Osteoblast (primary cell): ENCODE data around the gene KLHL2. TPM values are rescaled to one million over a fixed set of nuclear protein-coding genes. Genes with fewer than 3 reads are reported as not detected.
"Not testable (repeated sequence)": the region's sequence is repeated elsewhere in the genome, so short reads cannot be mapped to it uniquely, and the experiment has no call there.

Experiments used
- DNase-seq: peaks from one replicate; pipeline ENCODE4 v3.0.0; 2011; ENCODE audit warnings: low spot score, mixed read lengths; ENCODE audit not compliant: insufficient read length; ENCODE audit errors: missing footprints
- H2AFZ ChIP-seq: 2 replicates; pipeline ENCODE4 v1.6.0; 2011; ENCODE audit warnings: mild to moderate bottlenecking, low read length
- H3K27ac ChIP-seq: 2 replicates; pipeline ENCODE4 v1.5.1; 2011; ENCODE audit warnings: mild to moderate bottlenecking, low read depth, low read length, moderate library complexity
- H3K27me3 ChIP-seq: 2 replicates; pipeline ENCODE4 v1.6.0; 2012; ENCODE audit warnings: mild to moderate bottlenecking, control low read depth, inconsistent platforms, low read length, moderate library complexity; ENCODE audit not compliant: insufficient read depth
- H3K36me3 ChIP-seq: 2 replicates; pipeline ENCODE4 v1.5.1; 2011; ENCODE audit warnings: mild to moderate bottlenecking, low read length, control low read depth, moderate library complexity; ENCODE audit not compliant: insufficient read depth
- H3K4me1 ChIP-seq: 2 replicates; pipeline ENCODE4 v1.5.1; 2011; ENCODE audit warnings: mild to moderate bottlenecking, low read length, control low read depth, moderate library complexity; ENCODE audit not compliant: insufficient read depth
- H3K4me2 ChIP-seq: 2 replicates; pipeline ENCODE4 v1.6.0; 2011; ENCODE audit warnings: mild to moderate bottlenecking, low read length; ENCODE audit not compliant: insufficient read depth
- H3K4me3 ChIP-seq: fragments of 200-600 bp; sonication (generic); 3 replicates; pipeline ENCODE4 v1.5.1; 2012; ENCODE audit warnings: mild to moderate bottlenecking, low read length, inconsistent platforms; ENCODE audit not compliant: insufficient read depth
- H3K79me2 ChIP-seq: 2 replicates; pipeline ENCODE4 v1.6.0; 2012; ENCODE audit warnings: mild to moderate bottlenecking, low read length, control low read depth, inconsistent platforms; ENCODE audit not compliant: insufficient read depth
- H3K9me3 ChIP-seq: 2 replicates; pipeline ENCODE4 v1.5.1; 2011; ENCODE audit warnings: low read depth, low read length, control low read depth
- H4K20me1 ChIP-seq: 2 replicates; pipeline ENCODE4 v1.6.0; 2012; ENCODE audit warnings: mild to moderate bottlenecking, low read length, control low read depth; ENCODE audit not compliant: insufficient read depth
- CTCF ChIP-seq: IDR thresholded peaks from 2 replicates; pipeline ENCODE4 v1.5.1; 2011; ENCODE audit warnings: mild to moderate bottlenecking, low read depth, low read length, moderate library complexity; ENCODE audit errors: extremely low read depth
- total RNA-seq: library from RNA; depleted of rRNA; stranded (reverse); fragments of >200 nt; gene quantifications from 2 replicates; pipeline ENCODE4 v1.2.3, GENCODE V29; 2012

The KLHL2 gene
- total RNA-seq, 1 donor, result 13.4 TPM

DNA sequence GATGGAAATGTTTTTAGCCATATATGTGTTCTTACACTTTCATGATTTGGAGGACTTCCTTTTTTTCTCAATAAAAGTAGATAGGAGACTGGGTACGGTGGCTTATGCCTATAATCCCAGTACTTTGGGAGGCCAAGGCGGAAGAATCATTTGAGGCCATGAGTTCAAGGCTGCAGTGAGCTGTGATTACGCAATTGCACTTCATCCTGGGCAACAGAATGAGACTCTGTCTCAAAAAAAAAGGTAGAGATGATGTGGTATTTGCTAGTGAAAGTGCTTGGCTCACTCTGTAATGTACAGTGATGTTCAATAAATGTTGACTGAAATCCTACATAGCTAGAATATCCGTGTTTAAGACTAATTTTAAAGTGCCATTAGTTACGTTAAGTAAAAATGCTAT is 27.4 kb downstream of the KLHL2 start:
- Histone ChIP-seq H3K27me3 (no peaks in the 10 kb centered on the region), H2AFZ (no peak overlapping the region), H3K4me2 (no peak overlapping the region), H3K27ac (no peak overlapping the region), H4K20me1 (no peaks in the 10 kb centered on the region), H3K79me2 (no peaks in the 10 kb centered on the region), H3K9me3 (no peaks in the 10 kb centered on the region), H3K36me3 (no peaks in the 10 kb centered on the region), H3K4me1 (no peaks in the 10 kb centered on the region), H3K4me3 (no peak overlapping the region)
- DNase-seq, result no peak
- TF ChIP-seq CTCF, result no peak

DNA sequence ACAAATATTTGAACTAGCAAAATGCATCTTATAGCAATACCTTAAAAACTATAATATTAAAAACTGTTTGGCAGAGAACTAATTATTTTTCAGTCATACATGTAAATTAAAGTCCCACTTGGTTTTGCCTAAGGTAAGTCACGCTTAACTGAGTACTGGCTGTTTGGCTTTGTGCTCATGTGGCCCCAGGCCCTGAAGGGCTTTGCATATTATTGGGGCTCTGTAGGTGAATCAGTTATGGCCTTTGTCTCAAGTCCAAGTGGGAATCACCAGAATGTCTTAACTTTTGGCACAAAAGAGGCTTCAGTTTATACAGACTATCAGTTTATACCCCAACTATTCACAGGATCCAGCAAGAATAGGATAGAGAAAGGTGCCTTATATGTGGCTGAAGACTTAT is 29.5 kb downstream of the KLHL2 start:
- not testable (repeated sequence) for H3K4me2 ChIP-seq, H3K27ac ChIP-seq, H2AFZ ChIP-seq

DNA sequence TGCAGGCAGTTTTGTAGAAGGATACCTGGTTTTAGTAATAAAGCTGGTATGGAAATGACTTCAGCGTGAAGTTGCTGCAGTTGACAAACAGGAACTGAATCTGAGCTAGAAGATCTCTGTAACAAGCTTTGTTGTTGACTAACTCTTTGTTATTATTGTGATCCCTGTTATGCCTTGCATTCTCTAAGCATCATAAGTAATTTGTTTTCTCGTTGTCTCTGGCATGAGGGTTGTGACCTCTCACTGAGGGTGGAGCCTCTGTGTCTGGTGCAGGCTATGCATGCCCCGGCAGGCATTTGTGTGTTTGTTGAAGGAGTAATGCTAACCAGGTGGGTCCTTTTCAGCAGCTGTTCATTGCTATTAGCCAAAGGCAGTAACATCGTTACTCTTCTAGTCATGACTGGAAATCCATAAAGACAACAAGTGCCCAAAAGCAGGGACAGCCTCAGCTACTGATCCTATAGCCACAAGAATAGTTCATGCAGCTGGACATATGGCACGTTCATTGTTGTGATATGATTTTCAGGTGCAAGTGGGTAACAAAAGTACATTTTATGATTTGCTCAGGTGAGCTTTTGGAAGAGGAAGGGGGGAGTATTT is 30.8 kb downstream of the KLHL2 start:
- not testable (repeated sequence) for H3K79me2 ChIP-seq, H3K27me3 ChIP-seq, H3K4me3 ChIP-seq, H4K20me1 ChIP-seq, DNase-seq, H2AFZ ChIP-seq, H3K27ac ChIP-seq, H3K4me2 ChIP-seq, H3K4me1 ChIP-seq, H3K36me3 ChIP-seq, H3K9me3 ChIP-seq

More for the DNA sequence above, 29.5 kb downstream of the KLHL2 start:
- not testable (repeated sequence) for H3K4me1 ChIP-seq, H3K9me3 ChIP-seq, DNase-seq, H3K27me3 ChIP-seq, H3K79me2 ChIP-seq, H4K20me1 ChIP-seq, H3K4me3 ChIP-seq, H3K36me3 ChIP-seq

DNA sequence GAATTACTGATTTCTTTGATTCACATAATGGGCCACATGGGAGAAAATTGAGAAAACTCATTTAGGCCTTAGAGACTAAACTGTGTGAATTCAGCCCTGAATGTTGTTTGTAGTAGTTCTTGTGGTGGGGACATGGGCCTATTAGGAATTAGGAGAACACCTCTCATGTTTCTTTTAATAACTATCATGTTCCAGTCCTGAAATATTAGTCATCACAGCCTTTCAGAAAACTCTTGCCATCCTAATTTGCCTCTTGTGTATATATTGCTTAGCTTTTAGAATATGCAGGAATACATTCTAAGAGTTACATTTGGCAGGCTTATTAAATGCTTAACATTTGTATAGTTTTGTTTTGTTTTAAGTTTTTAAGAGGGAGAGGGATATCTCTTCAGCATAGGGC is 33.4 kb downstream of the KLHL2 start:
- H2AFZ ChIP-seq, H3K4me3 ChIP-seq, H3K27ac ChIP-seq, H4K20me1 ChIP-seq, DNase-seq, H3K9me3 ChIP-seq, H3K27me3 ChIP-seq, H3K4me2 ChIP-seq, H3K79me2 ChIP-seq, H3K4me1 ChIP-seq, H3K36me3 ChIP-seq: not testable (repeated sequence)

DNA sequence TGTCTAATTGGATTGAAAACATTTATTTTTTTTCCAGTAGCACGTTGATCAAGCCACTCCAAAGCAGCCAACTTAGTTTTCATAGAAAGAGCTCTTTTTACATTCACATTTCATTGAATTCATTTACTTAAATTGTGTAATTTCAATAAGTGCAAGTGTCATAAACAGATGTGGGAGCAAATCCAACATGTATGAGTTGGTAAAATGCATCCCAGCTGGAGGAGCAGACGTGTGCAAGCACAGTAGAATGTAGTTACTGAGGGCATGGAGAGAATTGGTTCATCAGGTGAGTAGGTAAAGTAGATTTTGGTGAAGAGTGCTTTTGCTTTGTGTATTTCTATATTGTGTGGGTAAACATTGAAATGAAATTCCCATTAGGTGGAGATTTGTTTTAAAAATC is 36.8 kb downstream of the KLHL2 start:
- H3K27me3 ChIP-seq, H3K36me3 ChIP-seq, H2AFZ ChIP-seq, DNase-seq, H3K9me3 ChIP-seq, H3K4me3 ChIP-seq, H3K27ac ChIP-seq, H3K79me2 ChIP-seq, H3K4me1 ChIP-seq, H4K20me1 ChIP-seq, H3K4me2 ChIP-seq: not testable (repeated sequence)

DNA sequence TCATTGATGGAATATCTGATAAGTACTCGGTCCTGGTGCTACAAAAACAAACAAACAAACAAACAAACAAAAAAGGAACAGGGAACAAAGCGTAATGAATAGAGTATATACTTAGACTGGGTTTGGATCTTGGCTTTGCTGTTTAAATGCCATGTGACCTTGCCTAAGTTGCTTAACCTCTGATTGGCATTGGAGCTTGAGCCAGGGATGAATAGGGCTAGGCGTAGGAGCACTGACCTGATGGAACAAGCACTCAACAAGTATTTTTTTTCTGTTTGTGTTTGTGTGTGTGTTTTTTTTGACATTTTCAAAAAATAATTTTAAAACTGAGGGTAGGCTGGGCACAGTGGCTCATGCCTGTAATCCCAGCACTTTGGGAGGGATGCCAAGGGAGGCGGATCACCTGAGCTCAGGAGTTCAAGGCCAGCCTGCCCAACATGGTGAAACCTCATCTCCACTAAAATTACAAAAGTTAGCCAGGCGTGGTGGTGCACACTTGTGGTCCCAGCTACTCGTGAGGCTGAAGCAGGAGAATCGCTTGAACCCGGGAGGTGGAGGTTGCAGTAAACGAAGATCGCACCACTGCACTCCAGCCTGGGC is 37.3 kb downstream of the KLHL2 start:
- H3K79me2 ChIP-seq, H3K27me3 ChIP-seq, H3K27ac ChIP-seq, H3K36me3 ChIP-seq, H3K9me3 ChIP-seq, DNase-seq, H3K4me3 ChIP-seq, H2AFZ ChIP-seq, H4K20me1 ChIP-seq, H3K4me2 ChIP-seq, H3K4me1 ChIP-seq: not testable (repeated sequence)
